HG03439 (cell line): ENCODE results near the gene SMCO4.
A peak's percentile ranks its signal among the peaks of the same experiment; 100 is the strongest.

ENCODE experiments used
- ATAC-seq: cut with Tn5 transposase; IDR thresholded peaks from one replicate; pipeline ENCODE4 v1.9.1; 2021; ENCODE audit warnings: mild to moderate bottlenecking, moderate library complexity; ENCODE audit not compliant: unreplicated experiment

Gene SMCO4

DNA sequence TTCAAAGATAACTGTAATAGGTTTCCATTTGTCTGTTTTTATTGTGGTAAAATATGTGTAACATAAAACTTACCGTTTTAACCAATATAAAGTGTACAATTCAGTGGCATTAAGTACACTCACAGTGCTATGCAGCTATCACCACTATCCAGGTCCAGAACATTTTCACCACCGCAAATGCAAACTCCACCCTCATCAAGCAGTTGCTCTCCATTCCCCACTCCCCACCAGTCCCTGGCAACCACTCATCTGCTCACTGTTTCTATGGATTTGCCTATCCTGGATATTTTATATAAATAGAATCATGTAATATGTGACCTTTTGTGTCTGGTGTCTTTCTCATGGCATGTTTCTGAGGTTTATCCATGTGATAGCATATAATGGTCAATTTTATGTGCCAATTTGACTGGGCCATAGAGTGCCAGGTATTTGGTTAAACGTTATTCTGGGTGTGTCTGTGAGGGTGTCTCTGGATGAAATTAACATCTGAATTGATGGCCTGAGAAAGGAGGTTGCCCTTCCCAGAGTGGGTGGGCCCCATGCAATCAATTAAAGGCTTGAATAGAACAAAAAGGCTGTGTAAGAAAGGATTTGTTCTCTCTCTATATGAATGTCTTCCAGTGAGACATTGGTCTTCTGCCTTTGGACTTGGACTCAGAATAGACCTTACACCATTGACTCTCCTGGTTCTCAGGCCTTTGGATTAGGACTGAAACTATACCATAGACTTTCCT, 17.2 kb upstream of the SMCO4 start:
- no peak for ATAC-seq

GRCh38 chr11:93559681-93560080, 16.5 kb upstream of the SMCO4 start:
- no peak for ATAC-seq

DNA sequence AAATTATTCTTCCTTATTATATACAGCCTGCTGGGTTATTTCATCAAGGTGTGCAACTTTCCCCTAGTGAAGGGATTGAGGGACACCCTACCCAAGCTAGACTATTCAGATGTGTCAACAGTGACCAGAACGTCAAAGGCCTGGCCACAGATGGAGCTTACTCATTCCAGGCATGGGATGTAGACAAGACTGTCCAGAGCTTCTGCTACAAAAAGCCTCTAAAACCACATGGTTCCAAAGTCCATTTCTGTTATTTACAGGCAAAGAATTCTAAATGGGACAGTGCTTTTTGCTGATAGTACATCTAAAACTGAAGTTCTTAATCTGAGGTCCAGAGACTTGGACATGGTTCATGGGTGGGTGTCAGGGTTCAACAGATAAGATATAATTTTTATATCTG, 9.7 kb upstream of the SMCO4 start:
- no peak for ATAC-seq

GRCh38 chr11:93549976-93550375, 6.8 kb upstream of the SMCO4 start:
- no peak for ATAC-seq

DNA sequence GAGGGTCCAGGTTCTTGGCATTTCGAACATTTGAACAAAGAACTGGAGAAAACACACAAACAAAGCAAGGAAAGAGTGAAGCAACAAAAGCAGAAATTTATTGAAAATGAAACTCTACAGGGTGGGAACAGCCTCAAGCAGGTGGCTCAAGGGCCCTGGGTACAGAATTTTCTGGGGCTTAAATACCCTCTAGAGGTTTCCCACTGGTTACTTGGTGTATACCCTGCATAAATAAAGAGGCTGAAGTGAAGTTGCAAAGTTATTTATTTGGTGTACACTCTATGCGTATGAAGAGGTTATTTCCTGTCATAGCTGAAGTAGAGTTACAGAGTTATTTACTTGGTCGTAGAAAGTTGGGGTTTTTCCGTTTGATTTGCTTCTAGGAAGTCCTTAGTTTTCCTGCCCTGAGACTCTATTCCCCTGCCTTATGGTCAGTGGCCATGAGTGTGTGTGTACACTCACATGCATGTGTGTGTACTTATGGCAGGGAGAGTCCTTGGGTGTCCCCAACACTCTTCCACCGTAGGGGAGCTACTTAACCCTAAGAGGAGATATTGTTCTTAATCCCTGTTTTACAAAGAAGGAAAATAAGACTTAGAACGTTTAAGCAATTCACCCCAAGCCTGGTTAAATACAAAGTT, 5.6 kb upstream of the SMCO4 start:
- no peak for ATAC-seq

GRCh38 chr11:93547773-93548172, 4.6 kb upstream of the SMCO4 start:
- no peak for ATAC-seq

DNA sequence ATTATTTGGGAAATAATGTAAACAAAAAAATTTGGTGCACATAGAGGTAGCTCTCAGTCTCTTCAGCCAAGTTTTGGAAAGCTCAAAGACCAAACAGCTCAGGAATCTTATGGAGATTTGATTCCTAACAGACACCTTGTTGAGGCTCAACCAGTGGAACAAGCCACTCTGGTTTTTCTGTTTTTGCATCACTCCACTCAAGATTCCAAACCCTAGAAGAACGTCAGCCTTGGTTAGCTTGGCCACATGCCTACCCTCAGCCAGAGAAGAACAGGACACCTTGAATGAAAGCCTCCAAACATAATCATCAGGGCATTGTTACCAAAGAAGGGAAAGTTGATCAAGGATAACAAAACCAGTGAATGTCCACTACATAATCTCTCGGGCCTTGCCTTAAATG, 3.8 kb upstream of the SMCO4 start:
- no peak for ATAC-seq

- ATAC-seq, result no peak
These were observed 2.4 kb upstream of the SMCO4 start for GRCh38 chr11:93545566-93545965.

DNA sequence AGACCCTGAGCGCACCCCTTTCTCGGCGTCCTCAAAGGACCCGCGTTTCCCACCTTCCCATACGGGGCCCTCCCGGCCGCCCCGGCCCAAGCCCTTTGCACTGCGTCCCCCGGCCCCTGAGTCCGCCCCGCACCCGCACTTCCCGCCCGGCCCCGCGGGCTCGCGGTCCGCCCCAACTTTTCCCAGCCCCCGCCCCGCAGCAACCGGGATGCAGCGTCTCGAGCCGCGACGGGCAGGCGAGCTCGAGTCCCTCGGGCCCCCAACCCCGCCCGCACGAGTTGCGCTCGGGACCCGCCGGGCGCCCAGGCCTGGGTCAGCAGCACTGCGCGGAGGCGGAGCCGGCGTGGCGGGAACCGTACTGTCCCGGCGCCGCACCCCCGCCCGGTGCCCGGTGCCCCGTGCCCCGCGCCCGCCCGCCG, 371 bp downstream of the SMCO4 start:
- ATAC-seq, result peak; percentile 45

- peak; percentile 59 for ATAC-seq
These were observed 1.0 kb downstream of the SMCO4 start for GRCh38 chr11:93541884-93542810.

DNA sequence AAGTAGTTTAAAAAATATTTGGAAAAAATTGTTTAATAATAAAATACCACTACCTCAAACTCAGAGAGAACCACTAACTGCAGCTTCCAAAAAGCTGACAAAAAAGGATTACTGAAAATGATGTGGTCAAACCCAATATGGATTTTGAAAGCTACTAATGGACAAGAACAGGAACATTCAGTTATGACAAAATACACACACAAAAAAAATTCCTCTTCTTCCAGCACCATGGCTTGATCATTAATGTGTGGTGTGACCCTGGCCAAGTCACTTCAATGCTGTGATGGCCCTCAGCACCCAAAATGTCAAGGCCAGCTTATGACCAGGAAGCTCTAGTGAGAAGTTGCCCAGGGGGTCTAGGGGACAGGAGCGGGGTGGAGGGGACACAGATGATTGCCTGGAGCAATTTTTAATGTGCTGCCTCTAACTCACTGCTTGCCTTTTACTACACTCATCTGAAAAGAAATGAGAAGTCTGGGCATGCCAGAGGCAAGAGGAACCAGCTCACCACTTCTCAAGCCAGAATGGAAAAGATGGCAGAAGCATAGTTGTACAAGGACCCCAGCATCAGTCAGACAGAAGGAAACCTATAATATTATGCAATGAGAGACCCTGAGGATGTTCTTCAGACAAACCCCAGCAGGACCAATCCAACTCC, 2.2 kb downstream of the SMCO4 start:
- no peak for ATAC-seq

DNA sequence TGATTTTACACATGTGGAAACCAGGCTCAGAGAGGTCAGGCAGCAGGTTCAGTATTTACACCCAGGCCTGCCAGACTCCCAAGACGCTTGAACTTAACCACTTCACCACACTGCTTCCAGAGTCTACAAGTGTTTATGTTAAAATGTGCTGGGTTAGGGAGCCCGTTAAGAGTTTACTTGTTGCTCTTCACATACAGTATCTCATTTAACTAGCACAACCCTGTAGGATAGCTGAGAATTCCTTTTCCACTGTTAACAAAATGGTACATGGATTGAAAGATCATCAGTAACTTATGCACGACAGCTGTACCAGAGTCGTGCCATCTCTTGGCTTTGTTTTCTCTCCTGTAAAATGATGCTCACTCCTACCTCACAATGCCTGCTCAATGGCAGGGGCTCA, 2.9 kb downstream of the SMCO4 start:
- no peak for ATAC-seq

- ATAC-seq, result no peak
These were observed 5.4 kb downstream of the SMCO4 start for GRCh38 chr11:93537767-93538261.

DNA sequence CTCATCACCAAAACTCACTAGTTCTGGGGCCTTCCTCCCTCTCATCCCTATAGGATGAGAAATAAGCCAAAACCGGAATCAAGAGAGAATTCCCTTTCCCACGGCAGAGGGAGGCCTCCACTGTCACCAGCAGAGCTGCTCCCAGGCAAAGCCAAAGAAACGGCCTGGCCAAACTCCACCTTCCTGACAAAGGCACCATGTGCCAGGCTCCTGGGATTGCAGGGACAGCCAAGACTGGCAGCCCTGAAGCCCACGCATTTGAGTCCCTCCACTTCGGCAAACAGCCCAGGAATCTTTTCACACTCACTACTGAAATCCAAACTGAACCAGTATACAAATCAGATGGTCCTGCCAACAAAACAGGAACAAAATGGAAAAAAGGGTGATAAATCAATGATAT, 6.1 kb downstream of the SMCO4 start:
- no peak for ATAC-seq

DNA sequence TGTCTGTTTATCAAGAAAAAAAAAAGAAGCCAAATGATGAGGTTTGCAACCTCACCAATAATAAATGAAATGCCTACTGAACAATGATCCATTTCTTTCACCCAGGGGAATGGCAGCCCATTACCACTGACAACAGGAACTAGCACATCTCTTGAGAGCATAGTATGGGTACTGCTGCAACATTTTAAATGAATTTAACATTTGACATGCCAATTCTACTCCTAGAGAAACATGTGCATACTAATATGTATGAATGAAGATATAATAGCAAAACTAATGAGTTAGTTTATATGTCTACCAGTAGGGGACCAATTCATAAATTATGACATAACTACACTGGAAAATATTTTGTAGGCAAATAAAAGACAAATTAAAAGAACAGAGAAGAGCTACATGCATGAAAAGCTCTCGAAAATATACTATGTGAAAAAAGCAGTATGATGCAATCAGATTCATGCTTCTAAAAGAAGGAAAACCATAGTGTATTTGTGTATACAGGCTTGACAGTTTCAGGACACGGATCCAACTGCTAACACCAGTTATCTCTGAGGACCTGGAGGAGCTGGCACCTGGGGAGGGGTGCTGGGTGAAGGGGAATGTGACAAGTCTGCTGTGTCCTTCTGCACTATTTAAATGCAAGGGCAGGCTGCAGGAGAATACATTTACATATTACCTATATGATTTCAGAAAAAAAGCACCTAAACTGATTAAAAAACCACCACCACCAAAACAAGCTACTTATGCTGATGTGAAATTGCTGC, 6.9 kb downstream of the SMCO4 start:
- no peak for ATAC-seq

GRCh38 chr11:93535578-93535977, 7.6 kb downstream of the SMCO4 start:
- peak; percentile 39 for ATAC-seq

DNA sequence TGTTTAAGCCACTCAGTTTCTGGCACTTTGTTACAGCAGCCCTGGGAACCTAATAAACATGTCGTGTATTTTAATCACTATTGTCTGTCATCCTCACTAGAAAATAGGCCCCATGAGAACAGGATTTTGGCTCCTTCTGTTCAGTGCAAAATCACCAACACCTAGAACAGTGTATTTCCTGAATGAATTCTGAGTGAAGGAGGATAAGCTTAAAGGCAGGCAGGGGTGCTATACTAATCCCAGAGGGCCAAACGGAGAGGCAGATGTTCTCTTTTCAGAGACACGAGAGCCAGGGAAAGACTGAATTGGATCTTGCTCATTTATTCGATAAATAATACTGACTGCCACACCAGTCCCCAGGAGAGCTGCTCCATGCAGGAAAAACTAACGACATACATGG, 10.4 kb downstream of the SMCO4 start:
- ATAC-seq, result no peak

- ATAC-seq, result no peak
These were observed 10.9 kb downstream of the SMCO4 start for GRCh38 chr11:93532281-93532789.

- no peak for ATAC-seq
These were observed 12.7 kb downstream of the SMCO4 start for GRCh38 chr11:93530468-93530826.
